ENCODE results near the gene VAX1.
"Not testable (repeated sequence)": the region's sequence is repeated elsewhere in the genome, so short reads cannot be mapped to it uniquely, and the experiment has no call there.

VAX1 gene, protein sequence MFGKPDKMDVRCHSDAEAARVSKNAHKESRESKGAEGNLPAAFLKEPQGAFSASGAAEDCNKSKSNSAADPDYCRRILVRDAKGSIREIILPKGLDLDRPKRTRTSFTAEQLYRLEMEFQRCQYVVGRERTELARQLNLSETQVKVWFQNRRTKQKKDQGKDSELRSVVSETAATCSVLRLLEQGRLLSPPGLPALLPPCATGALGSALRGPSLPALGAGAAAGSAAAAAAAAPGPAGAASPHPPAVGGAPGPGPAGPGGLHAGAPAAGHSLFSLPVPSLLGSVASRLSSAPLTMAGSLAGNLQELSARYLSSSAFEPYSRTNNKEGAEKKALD
- total RNA-seq = 0 reads per million in 4 donors

DNA sequence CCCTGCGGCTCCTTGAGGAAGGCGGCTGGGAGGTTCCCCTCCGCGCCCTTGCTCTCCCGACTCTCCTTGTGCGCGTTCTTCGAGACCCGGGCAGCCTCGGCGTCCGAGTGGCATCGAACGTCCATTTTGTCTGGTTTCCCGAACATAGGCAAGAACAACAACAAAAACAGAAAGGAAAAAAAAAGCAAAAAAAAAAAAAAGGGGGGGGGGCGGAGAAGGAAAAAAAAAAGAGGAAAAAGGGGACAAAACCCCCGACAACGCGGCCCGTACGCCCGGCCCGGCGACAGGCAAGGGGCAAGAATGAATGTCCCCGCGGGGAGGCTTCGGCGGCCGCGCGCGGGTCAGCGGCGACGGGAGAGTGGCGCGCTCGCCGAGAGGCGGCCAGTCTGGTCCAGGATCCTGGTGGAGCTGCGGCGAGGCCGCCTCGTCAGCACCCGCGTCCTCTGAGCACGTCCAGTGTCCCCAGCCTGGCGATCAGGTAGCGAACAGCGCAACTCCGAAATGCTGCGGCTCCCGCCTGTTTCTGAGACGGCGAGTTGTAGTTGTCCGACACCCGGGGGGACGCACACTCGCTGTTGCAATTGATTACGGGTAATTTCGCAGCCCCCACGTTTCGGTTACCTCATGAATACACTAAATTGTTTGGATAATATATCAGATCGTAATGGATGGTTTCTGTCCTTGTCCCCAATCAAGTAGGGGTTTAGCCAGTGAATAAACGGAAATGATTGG, at the start of gene VAX1:
VAX1 (minus strand) TSS at position 360 of the 732 bp plus-strand sequence; CDS start at position 146, 214 bp downstream.
- no peak for DNase-seq

DNA sequence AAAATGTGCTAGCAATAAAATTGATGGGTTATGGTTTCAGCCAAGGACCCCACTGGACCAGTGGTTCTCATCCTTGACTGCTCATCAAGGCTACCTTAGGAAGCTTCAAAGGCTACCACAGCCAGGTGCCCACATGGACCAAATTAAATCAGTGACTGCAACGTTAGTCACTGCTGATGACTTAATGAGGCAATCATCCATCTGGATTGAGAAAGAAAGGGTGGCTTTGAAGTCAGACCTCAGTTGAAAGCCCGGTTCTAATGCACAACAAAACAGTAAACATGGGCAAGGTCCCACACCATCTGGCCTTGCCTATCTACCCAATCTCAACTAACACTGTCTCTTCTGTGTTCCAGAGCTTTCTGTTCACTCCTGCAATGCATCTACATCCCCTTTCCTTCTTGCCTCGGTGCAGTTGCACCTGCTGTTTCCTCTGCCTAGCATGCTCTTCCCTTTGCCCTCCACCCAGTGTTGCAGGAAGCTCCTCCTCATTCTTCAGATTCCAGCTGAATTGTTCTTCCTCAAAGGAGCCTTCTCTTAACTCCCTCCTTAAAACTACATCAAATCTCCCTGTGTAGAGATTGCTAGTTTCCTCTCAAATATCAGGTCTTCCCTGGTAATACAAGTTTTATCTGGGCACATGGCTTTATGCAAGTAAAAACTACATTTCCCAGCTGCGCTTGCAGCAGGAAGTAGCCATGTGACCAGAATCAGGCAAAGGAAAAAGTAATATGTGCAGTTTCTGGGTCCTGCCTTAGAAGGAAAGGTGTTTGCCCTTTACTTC, 49.0 kb upstream of the VAX1 start:
- DNase-seq = no peak

DNA sequence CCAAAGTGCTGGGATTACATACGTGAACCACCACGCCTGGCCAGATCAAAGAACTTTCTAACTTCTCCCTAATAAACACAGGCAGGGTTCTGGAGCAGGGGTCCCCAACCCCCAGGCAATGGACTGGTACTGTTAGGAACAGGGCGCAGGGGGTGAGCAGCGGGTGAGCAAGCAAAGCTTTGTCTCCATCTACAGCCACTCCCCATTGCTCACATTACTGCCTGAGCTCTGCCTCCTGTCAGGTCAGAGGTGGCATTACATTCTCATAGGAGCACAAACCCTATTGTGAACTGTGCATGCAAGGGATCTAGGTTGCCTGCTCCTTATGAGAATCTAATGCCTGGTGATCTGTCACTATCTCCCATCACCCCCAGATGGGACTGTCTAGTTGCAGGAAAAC, 47.7 kb upstream of the VAX1 start:
- not testable (repeated sequence) for DNase-seq

DNA sequence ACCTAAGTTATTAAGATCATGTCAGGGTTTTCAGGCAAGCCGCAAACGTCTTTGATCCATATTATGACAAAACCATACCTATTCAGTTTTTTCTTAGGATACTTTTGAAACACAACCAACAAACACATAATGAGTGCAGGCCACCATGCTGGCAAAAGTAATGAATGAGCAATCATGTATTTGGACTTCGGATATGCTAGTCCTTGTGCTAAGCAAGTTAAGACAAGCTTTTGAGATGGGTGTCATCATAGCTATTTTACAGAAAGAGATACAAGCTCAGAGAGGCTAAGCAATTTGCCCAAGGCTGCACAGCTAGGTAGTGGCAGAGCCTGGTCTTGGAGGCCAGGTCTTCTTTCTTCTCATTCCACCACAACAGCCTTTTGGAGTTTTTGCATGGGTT, 46.8 kb upstream of the VAX1 start:
- DNase-seq = no peak

DNA sequence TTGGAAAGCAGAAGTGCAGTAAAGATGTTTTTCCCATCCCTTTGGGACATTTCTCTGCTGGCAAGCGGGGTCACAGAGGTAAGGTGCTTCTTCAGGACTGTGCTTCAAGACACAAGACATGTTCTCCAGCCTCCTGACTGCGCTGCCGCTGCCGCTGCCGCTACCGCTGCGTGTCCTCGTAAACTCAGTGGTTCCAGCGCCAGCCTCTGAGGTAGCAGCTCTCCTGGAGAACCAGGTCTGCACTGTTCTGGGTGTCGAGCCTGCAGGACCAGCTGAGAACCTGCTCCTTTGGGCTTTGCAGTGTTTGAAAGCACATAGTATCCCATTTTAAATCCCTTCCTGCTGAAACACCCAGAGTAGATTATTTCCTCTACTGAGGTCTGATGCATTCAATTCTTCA, 46.2 kb upstream of the VAX1 start:
- no peak for DNase-seq

DNA sequence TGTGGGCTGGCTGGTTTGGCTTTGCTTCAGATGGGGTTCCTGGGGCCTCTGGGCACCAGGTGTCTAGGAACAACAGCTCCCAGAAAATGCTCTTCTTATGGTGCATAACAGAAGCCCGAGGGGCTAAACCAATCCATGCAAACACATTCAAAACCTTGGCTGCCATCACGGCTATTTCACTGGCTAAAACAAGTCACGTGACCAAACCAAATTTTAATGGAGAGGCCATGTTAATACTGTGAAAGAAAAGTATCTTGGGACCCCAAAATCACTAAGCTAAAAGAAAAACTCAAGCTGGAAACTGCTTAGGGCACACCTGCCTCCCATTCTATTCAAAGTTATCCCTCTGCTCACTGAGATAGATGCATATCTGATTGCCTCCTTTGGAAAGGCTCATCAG, 40.1 kb upstream of the VAX1 start:
- DNase-seq = no peak

DNA sequence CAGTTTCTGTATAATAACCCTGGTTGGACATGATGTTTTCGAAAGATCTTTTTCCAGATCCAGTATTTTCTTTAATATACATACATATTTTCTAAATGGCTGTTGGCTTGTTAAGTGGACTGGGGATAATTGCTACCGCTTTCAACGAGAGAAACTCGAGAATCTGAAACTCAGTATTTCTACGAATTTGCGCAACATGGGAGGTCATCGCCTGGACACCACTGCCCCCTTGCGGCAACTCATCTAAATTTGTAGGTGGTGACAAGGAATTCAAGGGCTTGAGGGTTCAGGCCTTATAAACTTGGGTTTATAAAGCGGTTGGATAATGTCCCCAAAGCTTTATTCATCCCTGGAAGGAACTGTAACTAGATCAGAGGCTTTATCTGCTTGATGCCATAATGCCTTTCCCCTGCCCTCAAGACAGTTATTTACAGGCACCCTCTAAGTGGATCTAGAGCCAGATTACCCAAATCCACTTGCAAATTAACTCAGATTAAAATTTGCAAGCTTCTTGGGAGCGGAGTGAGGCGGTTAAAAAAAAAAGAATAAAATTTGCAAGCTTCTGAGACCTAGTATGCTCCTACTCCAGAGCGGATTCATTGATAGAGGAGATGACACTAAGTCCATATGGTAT, 37.9 kb upstream of the VAX1 start:
- peak in 4 of 5 donors; percentile 48 to 68 (median 56) for DNase-seq

DNA sequence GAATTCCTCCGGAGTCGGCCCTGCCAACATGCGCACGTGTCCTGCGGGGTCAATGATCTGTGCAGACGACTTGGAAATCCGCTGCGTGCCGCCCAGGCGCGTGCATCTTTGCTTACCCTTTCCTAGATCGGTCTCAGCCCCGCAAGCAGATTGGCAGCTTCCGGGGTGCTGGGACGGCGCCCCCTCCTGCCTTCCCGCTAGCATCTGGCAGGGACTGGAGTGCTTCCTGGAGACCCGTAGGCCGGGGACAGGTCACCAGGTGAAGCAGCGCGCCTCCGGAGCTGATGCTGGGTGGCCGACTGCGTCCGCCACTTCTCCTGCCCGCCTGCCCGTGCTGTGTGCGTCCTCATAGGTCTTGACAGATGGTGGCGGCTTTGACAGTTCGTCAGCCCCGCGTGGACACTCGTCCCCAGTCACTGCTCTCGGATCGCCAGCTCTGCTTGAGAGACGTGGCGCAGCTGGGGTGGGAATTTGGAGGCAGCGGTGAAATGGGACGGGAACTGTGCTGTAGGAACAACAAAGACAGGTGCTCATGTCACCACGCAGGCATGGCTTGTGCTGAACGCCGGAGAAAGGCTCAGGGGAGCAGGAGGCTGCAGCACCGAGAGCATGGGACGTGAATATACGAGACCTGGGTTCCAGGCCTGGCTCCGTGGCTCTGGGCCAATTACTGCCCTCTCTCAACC, 37.3 kb upstream of the VAX1 start:
- DNase-seq = no peak

DNA sequence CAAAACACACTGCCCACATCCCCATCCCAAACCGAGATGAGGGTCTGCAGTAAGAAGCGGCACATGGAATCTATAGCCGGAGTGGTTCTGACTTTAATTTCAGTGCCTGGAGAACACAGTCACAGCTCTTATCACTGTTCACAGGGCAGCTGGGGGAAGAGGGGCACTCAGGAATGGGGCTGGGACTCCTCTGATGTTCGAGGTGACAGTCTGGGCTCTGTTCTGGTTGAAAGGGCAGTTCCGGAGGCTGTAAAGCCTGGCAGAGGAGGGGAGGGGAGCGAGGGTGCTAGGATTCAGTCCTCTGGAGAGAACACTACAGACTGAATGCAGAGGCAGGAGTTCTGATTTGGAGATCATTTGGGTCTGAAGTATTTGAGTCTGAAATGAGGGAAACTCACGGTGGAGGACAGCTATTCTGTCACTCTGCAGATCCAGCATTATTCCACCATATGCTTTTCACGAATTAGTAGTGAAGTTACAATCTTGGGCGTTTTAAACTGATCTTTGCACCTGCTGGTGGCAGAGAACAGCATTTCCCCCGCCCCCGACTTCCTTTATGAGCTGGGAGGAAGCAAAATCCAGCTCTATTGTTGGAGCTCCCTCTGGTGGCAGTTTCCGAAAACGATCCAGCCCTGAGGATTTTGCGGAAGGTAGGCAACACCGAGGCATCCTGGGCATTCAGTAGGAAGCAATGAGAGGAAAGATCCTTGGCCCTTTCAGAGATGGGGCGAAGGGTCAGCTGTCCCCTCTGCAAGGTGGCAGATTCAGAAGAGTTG, 36.6 kb upstream of the VAX1 start:
- peak; percentile 49 to 79 (median 63) for DNase-seq

DNA sequence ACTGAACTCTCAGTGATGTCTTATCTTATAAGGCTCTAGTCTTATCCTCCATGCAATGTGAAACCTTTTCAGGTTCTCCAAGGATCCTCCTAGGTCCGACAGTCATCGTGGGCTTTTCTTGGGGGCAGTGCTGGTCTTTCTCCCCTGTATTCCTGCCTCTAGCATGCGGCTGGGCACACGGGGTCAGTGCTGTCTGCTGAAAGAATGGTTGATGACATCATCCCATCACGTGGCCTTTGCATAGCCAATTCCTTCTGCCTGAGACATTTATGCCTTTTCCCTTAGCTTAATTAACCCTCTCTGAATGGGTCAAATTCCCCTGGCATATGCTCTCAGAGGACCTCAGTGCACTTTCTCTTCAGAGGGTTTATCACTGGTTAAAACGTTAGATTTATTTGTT, 32.2 kb upstream of the VAX1 start:
- DNase-seq = no peak

DNA sequence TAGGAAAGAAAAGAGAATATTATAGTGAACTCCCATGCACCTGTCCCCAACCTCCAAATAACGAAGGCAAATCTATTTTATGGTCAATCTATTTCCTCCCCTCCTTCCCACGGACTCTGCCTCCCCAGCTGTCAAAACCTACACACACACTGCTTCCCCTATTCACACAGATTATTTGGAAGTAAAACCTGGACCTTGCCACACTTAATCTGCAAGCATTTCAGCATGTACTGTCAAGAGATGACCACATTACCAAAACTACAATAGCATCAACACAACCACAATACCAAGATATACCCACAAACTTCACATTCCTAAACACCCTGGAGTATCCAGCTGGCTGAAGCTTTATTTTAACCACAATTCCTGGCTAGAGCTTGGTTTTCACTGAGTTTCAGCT, 31.4 kb upstream of the VAX1 start:
- DNase-seq = no peak

DNA sequence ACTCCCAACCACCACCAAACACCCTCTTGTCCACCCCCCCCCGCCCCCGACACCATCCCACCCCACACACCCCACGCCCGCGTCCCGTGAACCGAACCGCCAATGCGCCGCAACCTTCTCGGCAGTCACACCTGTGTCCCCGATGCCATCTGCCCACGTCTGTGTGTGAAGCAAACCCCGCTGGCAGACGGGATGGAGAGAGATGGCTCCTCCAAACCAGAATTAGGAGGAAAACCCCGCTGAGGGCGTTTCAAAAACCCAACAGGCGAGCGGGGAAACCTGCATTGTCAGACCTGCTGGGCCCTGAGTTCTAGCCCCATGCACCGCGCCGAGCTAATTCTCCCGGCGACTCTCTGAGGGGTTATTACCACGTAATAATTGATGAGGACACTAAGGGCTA, 30.7 kb upstream of the VAX1 start:
- no peak for DNase-seq

DNA sequence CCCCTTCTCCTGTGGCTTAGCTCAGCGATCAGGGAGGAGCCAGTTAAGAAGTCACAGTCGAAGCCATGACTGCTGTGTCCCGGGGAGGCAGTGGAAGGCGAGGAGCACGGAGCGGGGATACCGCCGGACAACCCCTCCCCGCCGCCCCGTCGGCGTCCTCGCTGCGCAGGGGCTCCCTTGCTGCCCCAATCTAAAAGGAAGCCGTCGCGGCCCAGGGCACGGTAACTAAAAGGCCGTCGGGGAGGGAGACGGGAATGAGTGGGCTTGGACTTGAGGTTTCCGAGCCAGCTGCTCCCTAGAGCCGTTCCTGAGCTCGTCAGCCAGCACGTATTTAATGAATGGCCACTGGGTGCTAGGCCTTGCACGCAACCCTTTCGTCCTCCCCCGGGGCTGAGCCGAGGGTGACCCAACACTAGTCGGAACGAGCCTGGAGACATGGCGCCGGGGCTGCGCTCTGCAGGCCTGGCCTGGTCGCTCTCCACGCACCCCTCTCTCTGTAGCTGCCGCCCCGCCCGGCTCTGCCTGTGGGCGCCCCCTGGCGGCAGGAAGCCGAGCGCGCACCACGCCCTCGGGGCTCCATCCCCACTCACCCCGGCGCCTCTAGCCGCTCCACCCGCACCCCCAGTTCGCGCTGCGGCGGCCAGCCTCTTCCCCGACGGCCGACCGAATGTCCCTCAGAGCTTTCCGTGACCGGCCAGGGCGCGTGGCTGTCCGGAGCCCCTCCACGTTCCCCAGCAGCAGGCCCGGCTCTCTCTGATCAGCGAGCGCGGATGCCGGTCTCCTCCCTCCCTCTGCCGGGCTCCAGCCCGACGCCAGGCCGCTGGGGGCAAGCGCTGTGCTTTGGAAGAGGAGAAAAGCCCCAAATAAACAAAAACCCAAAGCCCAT, 30.0 kb upstream of the VAX1 start:
- DNase-seq = peak; percentile 36 to 59 (median 49)

DNA sequence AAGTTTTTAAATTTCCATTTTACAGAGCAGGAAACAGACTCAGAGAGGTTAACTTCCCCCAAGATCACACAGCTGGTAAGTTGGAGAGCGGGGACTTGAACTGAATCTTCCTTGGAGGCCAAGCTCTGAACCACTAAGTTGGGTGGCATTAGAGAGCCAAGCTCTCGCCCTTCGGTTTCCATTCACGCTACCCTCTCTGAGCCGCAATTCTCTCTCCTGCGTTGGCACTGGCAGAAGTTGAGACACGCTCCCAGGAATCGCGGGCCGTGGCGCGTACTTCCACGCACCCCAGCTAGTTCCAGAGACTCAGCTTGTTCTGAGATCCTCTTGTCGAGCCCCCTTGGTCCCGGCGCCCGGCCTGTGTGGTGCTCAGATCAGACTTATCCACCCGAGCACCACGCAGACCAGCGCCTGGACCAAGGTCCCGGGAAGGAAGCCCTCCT, 29.3 kb upstream of the VAX1 start:
- DNase-seq = no peak

DNA sequence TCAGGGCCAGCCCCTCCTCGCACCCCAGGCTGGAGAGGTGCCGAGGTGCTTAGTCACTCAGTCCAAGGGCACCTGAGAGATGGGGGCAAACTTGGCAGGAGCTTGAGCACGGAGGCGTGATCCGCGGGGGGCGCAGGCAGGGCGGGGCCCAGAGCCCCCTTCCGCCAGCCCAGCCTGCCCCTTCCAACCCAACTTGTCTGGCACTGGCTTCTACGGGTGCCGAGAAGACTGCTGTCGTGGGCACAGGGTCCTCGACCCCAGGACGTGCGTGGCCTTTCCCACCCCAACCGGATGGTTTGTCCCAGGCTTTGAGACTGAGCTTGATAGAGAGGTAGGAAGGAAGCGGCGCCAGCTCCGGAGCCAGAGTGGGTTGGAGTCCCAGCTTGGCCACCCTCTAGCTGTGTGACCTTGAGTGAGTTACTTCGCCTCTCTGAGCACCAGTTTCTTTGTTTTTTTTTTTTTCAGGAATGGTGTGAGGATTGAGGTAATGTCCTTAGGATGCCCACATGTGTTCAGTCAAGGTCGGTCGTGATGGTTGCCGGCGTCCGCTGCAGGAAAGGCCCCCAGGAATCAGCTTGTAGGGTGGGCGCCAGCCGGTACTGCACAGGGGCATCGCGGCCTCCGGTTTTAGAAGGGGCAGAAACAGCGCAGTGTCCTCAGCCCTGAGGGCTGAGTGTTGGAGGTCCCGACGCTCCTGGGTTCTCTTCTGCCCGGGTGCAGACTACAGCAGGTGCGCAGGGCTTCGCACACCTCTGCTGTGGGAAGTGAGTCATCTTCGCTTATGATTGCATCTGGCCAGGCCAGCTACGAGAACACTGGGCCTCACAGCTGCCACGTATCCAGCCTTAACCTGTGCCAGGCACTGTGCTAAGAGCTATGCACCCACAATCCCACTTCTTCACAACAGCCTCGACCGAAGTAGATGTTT, 28.6 kb upstream of the VAX1 start:
- no peak for DNase-seq

DNA sequence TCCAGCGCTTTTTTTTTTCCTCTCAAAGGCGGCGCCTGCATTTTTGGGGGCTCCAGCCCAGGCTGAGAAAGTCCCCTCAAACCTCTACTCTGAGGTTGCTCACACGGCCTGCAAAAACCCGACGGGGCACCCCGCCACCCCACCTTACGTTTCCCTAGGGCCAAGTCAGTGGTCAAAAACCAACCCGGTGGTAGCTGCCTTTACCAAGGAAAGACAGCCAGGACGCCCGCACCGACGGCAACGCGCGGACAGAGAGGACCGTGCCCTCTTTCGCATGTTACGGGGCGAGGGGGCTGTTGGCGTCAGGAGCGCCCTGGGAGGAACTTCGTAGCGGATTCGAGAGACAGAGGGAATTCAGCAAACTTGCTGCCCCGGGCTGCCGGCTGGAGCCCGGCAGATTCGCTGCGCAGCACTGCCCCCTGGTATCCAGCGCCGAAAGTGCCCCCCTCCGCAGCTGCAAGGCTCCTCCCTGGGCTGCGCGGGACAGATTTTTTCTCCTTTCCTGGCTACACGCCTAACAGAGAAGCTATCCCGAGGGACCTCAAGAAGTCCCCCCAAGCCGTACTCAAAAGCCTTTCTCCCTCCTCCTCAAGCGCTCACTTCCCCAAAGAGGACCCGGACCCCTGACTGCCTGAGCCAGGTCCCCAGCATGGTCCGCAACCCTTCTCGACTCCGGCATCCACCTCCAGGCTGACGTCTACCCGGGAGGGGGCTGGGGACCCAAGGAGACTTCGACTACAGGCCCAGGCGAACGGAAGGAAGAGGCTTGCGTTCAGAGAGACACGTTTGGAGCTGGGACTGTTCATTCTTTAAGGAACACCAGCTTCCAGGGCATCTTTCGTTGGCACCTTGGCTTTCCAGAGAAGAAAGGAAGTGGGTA, 27.7 kb upstream of the VAX1 start:
- no peak for DNase-seq

DNA sequence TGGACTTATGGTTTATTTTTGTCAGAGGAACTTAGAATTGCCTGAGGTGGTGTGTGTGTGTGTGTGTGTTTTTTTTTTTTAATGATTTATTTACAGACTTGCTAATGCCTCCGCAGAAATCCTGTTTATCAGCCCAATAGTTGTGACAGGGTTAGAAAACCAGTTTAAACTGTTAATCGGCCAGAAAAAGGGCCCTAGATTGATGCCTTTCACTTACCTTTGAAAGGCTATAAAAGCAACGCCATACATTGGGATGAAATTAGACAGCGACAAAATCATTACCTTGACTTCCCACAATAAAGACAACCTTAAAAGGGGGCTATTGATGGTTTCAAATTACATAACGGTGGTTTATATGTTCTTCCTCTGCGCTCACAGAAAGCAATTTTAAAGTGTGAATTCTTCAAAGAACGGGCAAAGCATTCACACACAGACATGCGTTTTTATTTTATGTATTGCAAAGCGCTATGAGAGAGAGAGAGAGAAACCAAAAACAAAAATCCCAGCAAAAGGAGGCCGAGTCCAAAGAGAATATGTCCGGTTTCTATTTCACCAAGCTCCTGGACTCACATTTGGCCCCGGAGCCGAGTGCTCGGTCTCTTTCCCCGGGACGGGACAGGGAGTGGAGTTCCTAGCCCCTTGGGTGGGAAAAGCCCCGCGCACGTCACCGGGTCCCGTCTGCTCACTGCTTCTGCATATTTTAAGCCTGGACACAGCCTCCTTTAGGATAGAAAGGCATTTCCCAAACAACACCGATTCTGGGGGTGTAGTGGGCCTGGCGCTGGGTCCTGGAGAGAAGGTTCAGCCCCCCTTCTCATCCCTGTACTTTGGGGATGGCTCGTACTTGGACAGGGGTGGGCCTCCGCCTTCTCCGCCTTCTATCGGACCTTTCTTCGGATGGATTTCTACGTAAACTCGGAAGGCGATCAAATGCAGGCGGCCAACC, 26.8 kb upstream of the VAX1 start:
- DNase-seq = no peak
